Measurements from ENCODE around the gene VASH2.

VASH2 gene

GRCh38 chr1:212942679-212943392 lies 7.5 kb upstream of the VASH2 start:
- ATAC-seq = no peak
- no peak for TF ChIP-seq GLIS3 (CRISPR knock-in tag; IDR thresholded peaks at IDR 0.05)
- no peak for TF ChIP-seq ESRRG (CRISPR knock-in tag; IDR thresholded peaks at IDR 0.05)
- TF ChIP-seq ARNTL (CRISPR knock-in tag; IDR thresholded peaks at IDR 0.05; ENCODE audit: borderline replicate concordance, low read depth) = no peak
- TF ChIP-seq CSDC2 (CRISPR knock-in tag; IDR thresholded peaks at IDR 0.05) = no peak
- no peak for TF ChIP-seq ZFP30 (CRISPR knock-in tag; IDR thresholded peaks at IDR 0.05)
- no peak for TF ChIP-seq POU6F1 (CRISPR knock-in tag; IDR thresholded peaks at IDR 0.05; ENCODE audit: borderline replicate concordance, low read depth)
- no peak for TF ChIP-seq ZFP3 (CRISPR knock-in tag; IDR thresholded peaks at IDR 0.05)
- no peak for TF ChIP-seq RARB (CRISPR knock-in tag; IDR thresholded peaks at IDR 0.05)
- no peak for TF ChIP-seq ZNF8 (CRISPR knock-in tag; IDR thresholded peaks at IDR 0.05)
- no peak for TF ChIP-seq BACH2 (CRISPR knock-in tag; IDR thresholded peaks at IDR 0.05; ENCODE audit: borderline replicate concordance)
- no peak for TF ChIP-seq TCF4 (CRISPR knock-in tag; IDR thresholded peaks at IDR 0.05; ENCODE audit: borderline replicate concordance)
- TF ChIP-seq CREB5 (CRISPR knock-in tag; IDR thresholded peaks at IDR 0.05; ENCODE audit: low read depth) = no peak
- no peak for TF ChIP-seq ZC3H10 (CRISPR knock-in tag; IDR thresholded peaks at IDR 0.05)
- no peak for TF ChIP-seq CSRNP3 (CRISPR knock-in tag; IDR thresholded peaks at IDR 0.05)
- no peak for TF ChIP-seq PPARA (CRISPR knock-in tag; IDR thresholded peaks at IDR 0.05; ENCODE audit: borderline replicate concordance)
- no peak for TF ChIP-seq ZNF70 (CRISPR knock-in tag; IDR thresholded peaks at IDR 0.05)
- no peak for TF ChIP-seq ZNF565 (CRISPR knock-in tag; conservative IDR thresholded peaks at IDR 0.05; ENCODE audit: low read depth)
- no peak for TF ChIP-seq ISL1 (CRISPR knock-in tag; IDR thresholded peaks at IDR 0.05)
- no peak for TF ChIP-seq OSR1 (CRISPR knock-in tag; IDR thresholded peaks at IDR 0.05)

GRCh38 chr1:212943393-212943710 lies 7.0 kb upstream of the VASH2 start:
- TF ChIP-seq ZFP30 (CRISPR knock-in tag; IDR thresholded peaks at IDR 0.05) (no peak), ZNF565 (CRISPR knock-in tag; conservative IDR thresholded peaks at IDR 0.05; ENCODE audit: low read depth) (no peak)
- ATAC-seq = no peak

GRCh38 chr1:212944229-212944901 lies 6.0 kb upstream of the VASH2 start:
- TF ChIP-seq ZFP30 (CRISPR knock-in tag; IDR thresholded peaks at IDR 0.05) (no peak), GLIS3 (CRISPR knock-in tag; IDR thresholded peaks at IDR 0.05) (no peak), ZNF70 (CRISPR knock-in tag; IDR thresholded peaks at IDR 0.05) (no peak), ZNF8 (CRISPR knock-in tag; IDR thresholded peaks at IDR 0.05) (no peak), ZC3H10 (CRISPR knock-in tag; IDR thresholded peaks at IDR 0.05) (no peak), PATZ1 (CRISPR knock-in tag; IDR thresholded peaks at IDR 0.05; ENCODE audit: borderline replicate concordance) (no peak)
- no peak for ATAC-seq

GRCh38 chr1:212945056-212945455 lies 5.3 kb upstream of the VASH2 start:
- TF ChIP-seq ISL1 (CRISPR knock-in tag; IDR thresholded peaks at IDR 0.05) = no peak
- no peak for ATAC-seq

Measured in SK-N-SH treated with all-trans-retinoic acid at 6 μM for 48 hours (cell line).